Measurements from ENCODE around the gene CHRNA7.

DNA sequence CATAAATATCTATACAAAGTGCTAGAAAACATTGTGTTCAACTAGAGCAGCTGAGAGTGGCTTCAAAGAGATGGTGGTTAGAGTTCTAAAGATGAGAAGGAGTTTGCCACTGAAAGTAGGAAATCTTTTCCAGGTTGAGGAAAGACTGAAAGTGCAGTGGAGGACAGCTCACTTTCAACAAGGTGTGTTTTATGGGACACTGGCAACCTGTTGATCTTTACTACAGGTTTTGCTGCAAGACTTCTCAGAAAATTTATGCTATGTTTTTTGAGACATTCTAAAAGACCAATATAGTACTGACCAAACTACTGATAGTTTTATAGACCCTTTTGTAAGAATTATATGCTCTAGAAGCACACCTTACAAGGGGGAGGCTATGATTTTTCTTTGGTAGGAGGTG is 3.8 kb downstream of the CHRNA7 start:
- TF ChIP-seq EP300 (IDR thresholded peaks at IDR 0.05; ENCODE audit: borderline replicate concordance in 1 of 2, low read depth in 1 of 2, low read length in 1 of 2) (no peak), TAF1 (IDR thresholded peaks at IDR 0.05; ENCODE audit: borderline replicate concordance, low read depth, low read length) (no peak)

Data from SK-N-SH (cell line).